Lower lobe of right lung (tissue), 2 donors: ENCODE measurements around the gene FOXP1. TPM values are rescaled to one million over a fixed set of nuclear protein-coding genes. Genes with fewer than 3 reads are reported as not detected.

Experiments used
- ATAC-seq, 2 donors: fragments of 200-7000 bp; cut with Tn5 transposase; one replicate each; pipeline ENCODE4 v1.9.1; 2020 to 2022; ENCODE audit warnings: mild to moderate bottlenecking in 2 of 2, moderate library complexity in 2 of 2
- DNase-seq: peaks from one replicate; pipeline ENCODE4 v3.0.0-alpha.2; 2020
- H3K27ac ChIP-seq: fragments of 200-600 bp; one replicate; pipeline ENCODE4 v1.8.0; 2022
- H3K27me3 ChIP-seq: fragments of 200-600 bp; one replicate; pipeline ENCODE4 v1.8.0; 2022; ENCODE audit warnings: low read depth
- H3K36me3 ChIP-seq: fragments of 200-600 bp; one replicate; pipeline ENCODE4 v1.8.0; 2022; ENCODE audit warnings: mild to moderate bottlenecking
- H3K4me1 ChIP-seq: fragments of 200-600 bp; one replicate; pipeline ENCODE4 v1.8.0; 2022
- H3K4me3 ChIP-seq: fragments of 200-600 bp; one replicate; pipeline ENCODE4 v1.8.0; 2022; ENCODE audit warnings: mild to moderate bottlenecking
- H3K9me3 ChIP-seq: fragments of 200-600 bp; one replicate; pipeline ENCODE4 v1.8.0; 2022
- intact Hi-C: fragments of 100-400 bp; cut with DNase I; formaldehyde crosslinking; loops from one replicate; pipeline ENCODE4 v1.11.0; 2022
- total RNA-seq: library from RNA; stranded (reverse); fragmentation: NEBNext Ultra II Directional; extraction: Animal tissue kit (Norgen Biotek cat#: 25700); gene quantifications from one replicate; pipeline ENCODE4 v1.2.1, GENCODE V29; 2021
- TF ChIP-seq, protein P1 (sequence below): fragments of 200-600 bp; IDR thresholded peaks from one replicate; pipeline ENCODE4 v1.8.0; 2022; ENCODE audit warnings: antibody characterized with exemption, mild to moderate bottlenecking
- donor health status: DM: no; HTN: yes; CAD: no; lungs with severe emphysema.

FOXP1 gene
- total RNA-seq, 1 donor from 2014 or later = 138 TPM

DNA sequence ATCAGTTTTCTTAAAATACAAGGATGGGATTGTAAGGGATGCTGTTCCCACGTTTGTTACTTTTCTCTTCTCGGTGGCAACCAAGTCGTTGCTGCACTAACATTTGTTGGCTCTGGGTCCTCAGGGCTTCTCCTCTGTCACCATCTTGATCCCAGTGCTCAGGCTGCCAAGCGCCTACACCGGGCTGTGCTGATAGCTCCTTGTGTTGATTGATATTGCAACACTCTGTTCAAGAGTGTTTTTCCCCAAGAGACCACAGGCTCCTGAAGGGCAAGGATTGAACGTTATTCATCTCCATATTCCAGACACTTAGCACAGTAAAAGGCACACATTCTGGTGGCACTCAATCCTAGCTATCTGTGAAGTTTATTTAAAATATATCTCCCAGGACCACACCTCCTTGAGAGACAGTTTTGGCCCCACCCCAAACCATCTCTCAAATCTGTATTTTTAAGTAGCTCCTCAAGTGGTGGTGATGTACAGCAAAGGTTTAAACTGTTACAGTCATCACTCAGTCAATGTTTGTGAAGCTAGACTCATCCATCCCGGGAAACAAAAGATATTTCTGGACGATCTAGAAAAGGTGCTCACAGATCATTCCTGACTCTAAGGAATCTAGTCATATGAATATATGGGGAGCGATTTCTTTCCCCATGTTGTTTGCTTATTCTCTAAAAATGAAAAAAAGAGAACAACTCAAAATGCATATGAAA is 38.5 kb upstream of the FOXP1 start:
- Histone ChIP-seq H3K36me3 (no peaks in the 10 kb centered on the region), H3K27ac (no peak overlapping the region), H3K4me3 (no peak overlapping the region), H3K4me1 (no peaks in the 10 kb centered on the region), H3K9me3 (no peaks in the 10 kb centered on the region), H3K27me3 (no peaks in the 10 kb centered on the region)
- intact Hi-C loops = no loop called here
- ATAC-seq (peak; percentile 53 to 67), DNase-seq (no peak)
- TF ChIP-seq, protein P1, sequence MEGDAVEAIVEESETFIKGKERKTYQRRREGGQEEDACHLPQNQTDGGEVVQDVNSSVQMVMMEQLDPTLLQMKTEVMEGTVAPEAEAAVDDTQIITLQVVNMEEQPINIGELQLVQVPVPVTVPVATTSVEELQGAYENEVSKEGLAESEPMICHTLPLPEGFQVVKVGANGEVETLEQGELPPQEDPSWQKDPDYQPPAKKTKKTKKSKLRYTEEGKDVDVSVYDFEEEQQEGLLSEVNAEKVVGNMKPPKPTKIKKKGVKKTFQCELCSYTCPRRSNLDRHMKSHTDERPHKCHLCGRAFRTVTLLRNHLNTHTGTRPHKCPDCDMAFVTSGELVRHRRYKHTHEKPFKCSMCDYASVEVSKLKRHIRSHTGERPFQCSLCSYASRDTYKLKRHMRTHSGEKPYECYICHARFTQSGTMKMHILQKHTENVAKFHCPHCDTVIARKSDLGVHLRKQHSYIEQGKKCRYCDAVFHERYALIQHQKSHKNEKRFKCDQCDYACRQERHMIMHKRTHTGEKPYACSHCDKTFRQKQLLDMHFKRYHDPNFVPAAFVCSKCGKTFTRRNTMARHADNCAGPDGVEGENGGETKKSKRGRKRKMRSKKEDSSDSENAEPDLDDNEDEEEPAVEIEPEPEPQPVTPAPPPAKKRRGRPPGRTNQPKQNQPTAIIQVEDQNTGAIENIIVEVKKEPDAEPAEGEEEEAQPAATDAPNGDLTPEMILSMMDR = no peak

DNA sequence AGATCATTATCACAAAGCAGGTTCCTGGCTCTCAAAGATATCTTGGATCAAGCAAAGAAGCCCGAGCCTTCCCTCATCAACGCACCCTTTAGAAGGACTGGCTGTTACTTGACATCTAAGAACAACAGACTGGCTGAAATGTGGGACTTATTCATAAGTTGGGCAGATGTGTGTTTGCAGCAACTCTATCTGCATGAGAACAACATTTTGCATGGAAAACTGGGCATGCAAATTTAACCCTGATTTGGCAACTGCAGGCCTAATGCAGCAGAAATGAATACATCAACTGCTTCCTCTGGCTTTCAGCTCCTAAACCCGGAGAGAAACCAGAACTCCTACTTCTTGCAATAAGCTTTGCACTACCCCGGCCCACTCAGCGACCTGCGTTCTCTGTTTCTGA is 35.0 kb upstream of the FOXP1 start:
- intact Hi-C loops = no loop called here
- DNase-seq = no peak
- Histone ChIP-seq H3K4me1 (no peaks in the 10 kb centered on the region), H3K36me3 (no peaks in the 10 kb centered on the region), H3K27me3 (no peaks in the 10 kb centered on the region), H3K4me3 (no peak overlapping the region), H3K27ac (no peak overlapping the region), H3K9me3 (no peaks in the 10 kb centered on the region)
- no peak for ATAC-seq
- TF ChIP-seq, protein P1 = no peak

DNA sequence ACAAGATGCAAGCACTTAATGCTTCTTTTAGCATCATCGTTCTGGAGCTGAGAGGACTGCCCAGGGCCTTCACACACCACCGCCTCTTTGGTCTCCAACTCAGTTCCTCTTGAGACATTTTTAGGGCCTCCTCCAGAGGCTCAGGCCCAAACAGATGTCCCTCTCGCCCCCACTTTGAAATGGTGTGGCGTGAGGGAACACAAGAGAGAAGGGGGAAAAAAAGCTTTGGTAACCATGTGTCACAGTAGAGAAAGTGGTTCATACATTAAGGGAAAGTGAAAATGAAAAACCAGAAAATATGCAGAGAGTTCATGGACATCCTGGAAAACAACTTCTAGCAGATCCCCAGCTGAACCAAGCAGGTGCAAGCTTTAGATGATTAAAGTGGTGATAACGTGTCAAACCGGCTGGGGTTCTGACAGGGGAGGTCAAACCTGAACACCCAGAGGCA is 33.1 kb upstream of the FOXP1 start:
- H3K4me3 ChIP-seq = no peak overlapping the region
- H3K9me3 ChIP-seq = no peaks in the 10 kb centered on the region
- no peaks in the 10 kb centered on the region for H3K4me1 ChIP-seq
- DNase-seq (no peak), ATAC-seq (no peak)
- no peaks in the 10 kb centered on the region for H3K27me3 ChIP-seq
- H3K27ac ChIP-seq = no peak overlapping the region
- TF ChIP-seq, protein P1 = no peak
- intact Hi-C loops = no loop called here
- H3K36me3 ChIP-seq = no peaks in the 10 kb centered on the region

DNA sequence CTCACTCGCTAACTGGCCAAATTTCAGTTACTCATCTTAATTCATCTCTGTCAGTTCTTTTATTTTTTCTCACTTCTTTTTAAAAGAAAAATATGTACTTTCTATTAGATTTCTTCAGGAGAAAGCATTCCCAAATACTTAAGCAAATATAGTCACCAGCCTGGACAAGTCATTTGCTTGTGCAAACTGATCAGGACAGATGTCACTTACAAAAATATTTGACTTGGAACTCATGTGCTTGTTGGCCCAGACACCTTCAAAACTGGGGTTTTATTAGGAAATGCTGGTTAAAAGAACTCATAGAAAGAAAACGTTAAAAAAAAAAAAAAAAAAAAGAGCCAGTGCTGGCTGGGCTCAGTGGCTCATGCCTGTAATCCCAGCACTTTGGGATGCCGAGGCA is 31.3 kb upstream of the FOXP1 start:
- H3K4me3 ChIP-seq = no peak overlapping the region
- no peaks in the 10 kb centered on the region for H3K27me3 ChIP-seq
- H3K27ac ChIP-seq = no peak overlapping the region
- H3K9me3 ChIP-seq = no peaks in the 10 kb centered on the region
- no peak for ATAC-seq
- TF ChIP-seq, protein P1 = no peak
- intact Hi-C loops = no loop called here
- no peaks in the 10 kb centered on the region for H3K36me3 ChIP-seq
- no peak for DNase-seq
- no peaks in the 10 kb centered on the region for H3K4me1 ChIP-seq

DNA sequence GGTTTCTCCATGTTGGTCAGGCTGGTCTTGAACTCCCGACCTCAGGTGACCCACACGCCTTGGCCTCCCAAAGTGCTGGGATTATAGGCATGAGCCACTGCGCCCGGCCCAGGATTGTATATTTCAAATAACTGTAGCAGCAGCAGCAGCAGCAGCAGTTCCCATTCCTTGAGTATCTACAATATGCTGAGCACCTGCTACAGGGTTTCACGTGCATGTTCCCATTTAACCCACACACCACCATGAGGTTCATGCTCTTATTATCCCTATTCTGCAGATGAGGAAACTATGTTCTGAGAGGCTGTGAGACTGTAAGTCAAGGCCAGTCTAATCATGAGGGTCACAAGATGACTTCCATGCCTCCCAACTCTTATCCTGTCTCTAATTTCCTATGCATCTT is 30.9 kb upstream of the FOXP1 start:
- H3K9me3 ChIP-seq = no peaks in the 10 kb centered on the region

More for the DNA sequence above, 30.9 kb upstream of the FOXP1 start:
- Histone ChIP-seq H3K4me1 (no peaks in the 10 kb centered on the region), H3K4me3 (no peak overlapping the region), H3K36me3 (no peaks in the 10 kb centered on the region), H3K27me3 (no peaks in the 10 kb centered on the region), H3K27ac (no peak overlapping the region)
- TF ChIP-seq, protein P1 = no peak
- intact Hi-C loops = no loop called here
- DNase-seq (no peak), ATAC-seq (no peak)
